Epithelial cell of esophagus (primary cell): ENCODE data around the gene TMEM100.

Experiments used
- DNase-seq: peaks from one replicate; pipeline ENCODE4 v3.0.0; 2010; ENCODE audit warnings: low read depth
- H3K4me3 ChIP-seq: 2 replicates; pipeline ENCODE4 v1.5.1; 2011; ENCODE audit warnings: mild to moderate bottlenecking, low read length, control low read depth
- CTCF ChIP-seq: IDR thresholded peaks from 2 replicates; pipeline ENCODE4 v1.5.1; 2011; ENCODE audit warnings: low read depth, mild to moderate bottlenecking, low read length, control low read depth, inconsistent platforms; ENCODE audit not compliant: insufficient read depth; ENCODE audit errors: missing control alignments

The TMEM100 gene

GRCh38 chr17:55720919-55721836 lies 1.5 kb downstream of the TMEM100 start:
- DNase-seq, result no peak
- no peak overlapping the region for H3K4me3 ChIP-seq
- TF ChIP-seq CTCF, result no peak

- peak; percentile 77 for DNase-seq
- TF ChIP-seq CTCF, result peak; percentile 73
- no peak overlapping the region for H3K4me3 ChIP-seq
These were observed 4.5 kb downstream of the TMEM100 start for GRCh38 chr17:55717898-55718735.

- no peak for TF ChIP-seq CTCF
- no peak for DNase-seq
- no peak overlapping the region for H3K4me3 ChIP-seq
These were observed 5.2 kb downstream of the TMEM100 start for GRCh38 chr17:55717432-55717831.

- no peak for TF ChIP-seq CTCF
- no peak for DNase-seq
- no peak overlapping the region for H3K4me3 ChIP-seq
These were observed 11.7 kb downstream of the TMEM100 start for GRCh38 chr17:55710829-55711496.

GRCh38 chr17:55710410-55710809 lies 12.3 kb downstream of the TMEM100 start:
- peak; percentile 68 for DNase-seq

More at GRCh38 chr17:55710410-55710809, 12.3 kb downstream of the TMEM100 start:
- no peak for TF ChIP-seq CTCF
- H3K4me3 ChIP-seq, result no peak overlapping the region
